HCT116 (cell line): ENCODE measurements around the gene NHLRC1. TPM values are rescaled to one million over a fixed set of nuclear protein-coding genes. Genes with fewer than 3 reads are reported as not detected.

Source experiments
- ATAC-seq: fragments of 200-7000 bp; cut with Tn5 transposase; 2 replicates; pipeline ENCODE4 v1.9.1; 2020; ENCODE audit warnings: mild to moderate bottlenecking, moderate library complexity
- BruUV-seq: library from RNA; stranded (reverse); fragments of 400-500 nt; replicated peaks from 2 replicates; lab custom pipeline; 2021; lab: Mats Ljungman, UMichigan
- CTCF ChIA-PET: fragments of 300-600 bp; sonication (Branson Sonifier 250); formaldehyde crosslinking; loops from one replicate; lab custom pipeline; 2021; ENCODE audit warnings: antibody characterized with exemption; lab: Charles Lee
- POLR2A ChIA-PET: fragments of 300-600, 350-600 bp; sonication (Branson Sonifier 250); formaldehyde crosslinking; loops from one replicate; lab custom pipeline; 2021; ENCODE audit warnings: antibody characterized with exemption; lab: Charles Lee
- RAD21 ChIA-PET, 2 experiments: fragments of 300-600 bp; sonication (Branson Sonifier 250); formaldehyde crosslinking; loops; one replicate each; lab custom pipeline; 2023; ENCODE audit warnings: low total read pairs in 2 of 2; ENCODE audit not compliant: uncharacterized antibody in 2 of 2, unreplicated experiment in 2 of 2, low non-redundant PET in 1 of 2; lab: Charles Lee
- DNase-seq: peaks from one replicate; pipeline ENCODE4 v3.0.0-alpha.2; 2010; ENCODE audit warnings: low read depth, low spot score
- H2AFZ ChIP-seq: fragments of 200-600 bp; shearing (Covaris generic), sonication (generic); 2 replicates; pipeline ENCODE4 v1.6.1; 2017; ENCODE audit warnings: low read depth, mixed run types, mixed read lengths, antibody characterized with exemption, low read length; ENCODE audit not compliant: poor library complexity, severe bottlenecking
- H3K27ac ChIP-seq: 2 replicates; pipeline ENCODE4 v1.5.1; 2012; ENCODE audit warnings: low read depth, low read length
- H3K27me3 ChIP-seq: fragments of 200-600 bp; sonication (generic); 2 replicates; pipeline ENCODE4 v1.6.1; 2016; ENCODE audit warnings: mixed run types, low read length, mixed read lengths; ENCODE audit not compliant: insufficient read depth
- H3K36me3 ChIP-seq, 2 experiments: fragments of 200-500 bp in 1 of 2; fragments of 200-600 bp in 1 of 2; sonication (Bioruptor generic) in 1 of 2; sonication (generic) in 1 of 2; 2 replicates each; pipeline versions ENCODE4 v1.5.1 to v1.6.1; 2014 to 2016; ENCODE audit warnings: low read length in 2 of 2, inconsistent platforms in 1 of 2, mixed read lengths in 1 of 2, mixed run types in 1 of 2; ENCODE audit not compliant: insufficient read depth in 2 of 2, control insufficient read depth in 1 of 2
- H3K4me1 ChIP-seq, 2 experiments: fragments of 200-600 bp in 1 of 2; sonication (generic) in 1 of 2; 2 replicates each; pipeline versions ENCODE4 v1.5.1 to v1.6.1; 2012 to 2017; ENCODE audit warnings: low read length in 2 of 2, inconsistent platforms in 1 of 2, mild to moderate bottlenecking in 1 of 2, mixed read lengths in 1 of 2, mixed run types in 1 of 2, moderate library complexity in 1 of 2; ENCODE audit not compliant: insufficient read depth in 2 of 2, control insufficient read depth in 1 of 2
- H3K4me2 ChIP-seq: fragments of 200-600 bp; sonication (generic); 2 replicates; pipeline ENCODE4 v1.6.1; 2017; ENCODE audit warnings: mixed run types, low read length, mixed read lengths
- H3K4me3 ChIP-seq, 2 experiments: fragments of 200-600 bp in 1 of 2; sonication (generic) in 1 of 2; replicated peaks in 1 of 2; 2 replicates each; pipeline ENCODE4 v1.5.1; 2011 to 2016; ENCODE audit warnings: low read length in 2 of 2, control low read depth in 1 of 2, low read depth in 1 of 2, mild to moderate bottlenecking in 1 of 2, mixed read lengths in 1 of 2, mixed run types in 1 of 2
- H3K79me2 ChIP-seq: fragments of 200-600 bp; sonication (generic); 2 replicates; pipeline ENCODE4 v1.6.1; 2017; ENCODE audit warnings: mild to moderate bottlenecking, mixed run types, low read length, moderate library complexity, mixed read lengths; ENCODE audit not compliant: insufficient read depth
- H3K9ac ChIP-seq: fragments of 200-600 bp; sonication (generic); 2 replicates; pipeline ENCODE4 v1.6.1; 2016; ENCODE audit warnings: low read length, mixed read lengths
- H3K9me2 ChIP-seq: fragments of 200-600 bp; sonication (generic), shearing (Covaris generic); 2 replicates; pipeline ENCODE4 v1.6.1; 2017; ENCODE audit warnings: mixed run types, mild to moderate bottlenecking, moderate library complexity; ENCODE audit not compliant: insufficient read depth
- H3K9me3 ChIP-seq, 2 experiments: fragments of 200-500 bp in 1 of 2; fragments of 200-600 bp in 1 of 2; sonication (Bioruptor generic) in 1 of 2; sonication (generic) in 1 of 2; 2 replicates each; pipeline ENCODE4 v1.6.1; 2014 to 2017; ENCODE audit warnings: low read length in 2 of 2, mixed read lengths in 2 of 2, inconsistent platforms in 1 of 2, low read depth in 1 of 2, mild to moderate bottlenecking in 1 of 2, mixed run types in 1 of 2, moderate library complexity in 1 of 2; ENCODE audit not compliant: control insufficient read depth in 1 of 2, insufficient read depth in 1 of 2
- H4K20me1 ChIP-seq: fragments of 200-600 bp; sonication (generic), shearing (Covaris generic); 2 replicates; pipeline ENCODE4 v1.6.1; 2017; ENCODE audit warnings: mixed run types, mild to moderate bottlenecking, moderate library complexity; ENCODE audit not compliant: insufficient read depth
- CBX3 ChIP-seq: IDR thresholded peaks from 2 replicates; pipeline ENCODE4 v1.6.1; 2012; ENCODE audit warnings: low read depth
- CEBPB ChIP-seq: IDR thresholded peaks from 2 replicates; pipeline ENCODE4 v1.6.1; 2012; ENCODE audit warnings: low read depth
- EGR1 ChIP-seq: IDR thresholded peaks from 2 replicates; pipeline ENCODE4 v1.6.1; 2012; ENCODE audit warnings: low read depth
- ELF1 ChIP-seq: IDR thresholded peaks from 2 replicates; pipeline ENCODE4 v1.6.1; 2012; ENCODE audit warnings: low read depth, borderline replicate concordance
- EZH2 ChIP-seq: fragments of 200-600 bp; sonication (generic); IDR thresholded peaks from 2 replicates; pipeline ENCODE4 v1.6.1; 2017; ENCODE audit warnings: antibody characterized with exemption, mixed run types
- EZH2phosphoT487 ChIP-seq: fragments of 200-600 bp; IDR thresholded peaks from 2 replicates; pipeline ENCODE4 v1.6.1; 2018; ENCODE audit warnings: antibody characterized with exemption, borderline replicate concordance
- FOSL1 ChIP-seq: IDR thresholded peaks from 2 replicates; pipeline ENCODE4 v1.6.1; 2012; ENCODE audit warnings: low read depth
- JUND ChIP-seq: IDR thresholded peaks from 2 replicates; pipeline ENCODE4 v1.6.1; 2012
- MAX ChIP-seq: IDR thresholded peaks from 2 replicates; pipeline ENCODE4 v1.6.1; 2012
- POLR2A ChIP-seq: IDR thresholded peaks from 2 replicates; pipeline ENCODE4 v1.7.0; 2011; ENCODE audit warnings: borderline replicate concordance; ENCODE audit not compliant: insufficient read depth, insufficient read length; ENCODE audit errors: extremely low read depth
- RAD21 ChIP-seq: IDR thresholded peaks from 2 replicates; pipeline ENCODE4 v1.6.1; 2012; ENCODE audit warnings: low read depth, mild to moderate bottlenecking
- REST ChIP-seq: IDR thresholded peaks from 2 replicates; pipeline ENCODE4 v1.6.1; 2012; ENCODE audit warnings: low read depth
- SP1 ChIP-seq: IDR thresholded peaks from 2 replicates; pipeline ENCODE4 v1.6.1; 2012; ENCODE audit warnings: low read depth
- SRF ChIP-seq: IDR thresholded peaks from 2 replicates; pipeline ENCODE4 v1.6.1; 2012; ENCODE audit warnings: low read depth
- TCF7L2 ChIP-seq: IDR thresholded peaks from 2 replicates; pipeline ENCODE4 v1.7.0; 2011; ENCODE audit warnings: borderline replicate concordance, inconsistent platforms; ENCODE audit not compliant: insufficient read depth, insufficient read length; ENCODE audit errors: extremely low read depth
- YY1 ChIP-seq: IDR thresholded peaks from 2 replicates; pipeline ENCODE4 v1.6.1; 2011; ENCODE audit warnings: low read length, low read depth, moderate library complexity, mild to moderate bottlenecking; ENCODE audit not compliant: insufficient replicate concordance; ENCODE audit errors: extremely low read depth
- ZBTB33 ChIP-seq: IDR thresholded peaks from 2 replicates; pipeline ENCODE4 v1.6.1; 2011; ENCODE audit warnings: mild to moderate bottlenecking, low read length, moderate library complexity; ENCODE audit not compliant: insufficient replicate concordance; ENCODE audit errors: extremely low read depth
- ZFX ChIP-seq: fragments of 450-650 bp; IDR thresholded peaks from 2 replicates; pipeline ENCODE4 v1.6.1; 2017
- ZNF274 ChIP-seq: fragments of 200-500 bp; sonication (Bioruptor generic); IDR thresholded peaks from 2 replicates; pipeline ENCODE4 v1.6.1; 2014; ENCODE audit warnings: mild to moderate bottlenecking, low read depth, low read length, inconsistent platforms
- intact Hi-C: fragments of 100-400 bp; cut with micrococcal nuclease; formaldehyde crosslinking; loops from 2 replicates; pipeline ENCODE4 v1.10.0; 2022
- total RNA-seq: library from RNA; stranded (reverse); gene quantifications from one replicate; pipeline ENCODE4 v1.2.1, GENCODE V29; 2021; ENCODE audit not compliant: unreplicated experiment

NHLRC1 gene
- total RNA-seq, 1 experiment from 2014 or later: not detected

GRCh38 chr6:18100296-18100695 is 22.2 kb downstream of the NHLRC1 start:
- intact Hi-C loops: no loop called here
- Histone ChIP-seq H3K27me3 (no peaks in the 10 kb centered on the region), H3K27ac (no peak overlapping the region), H3K9ac (no peak overlapping the region), H3K4me2 (no peak overlapping the region), H2AFZ (no peak overlapping the region), H4K20me1 (no peaks in the 10 kb centered on the region), H3K4me1 (no peaks in the 10 kb centered on the region), H3K9me2 (no peaks in the 10 kb centered on the region), H3K4me3 (no peak overlapping the region), H3K79me2 (no peaks in the 10 kb centered on the region), H3K36me3 (no peaks in the 10 kb centered on the region), H3K9me3 (no peaks in the 10 kb centered on the region)
- ChIA-PET POLR2A (no interaction called here), CTCF (no interaction called here), RAD21 (no interaction called here)
- ATAC-seq (no peak), DNase-seq (no peak)
- no TSS peak for BruUV-seq
- TF ChIP-seq CBX3 (no peak), YY1 (no peak), EGR1 (no peak)

GRCh38 chr6:18099511-18099910 is 23.0 kb downstream of the NHLRC1 start:
- Histone ChIP-seq H4K20me1 (no peaks in the 10 kb centered on the region), H3K9ac (no peak overlapping the region), H3K36me3 (no peaks in the 10 kb centered on the region), H3K27me3 (no peaks in the 10 kb centered on the region)
- intact Hi-C loops: no loop called here
- RAD21 ChIA-PET: no interaction called here
- TF ChIP-seq MAX (no peak), RAD21 (no peak), FOSL1 (no peak), EZH2 (no peak), SRF (no peak), ELF1 (no peak), JUND (no peak), ZBTB33 (no peak), REST (no peak), POLR2A (no peak), ZNF274 (no peak), SP1 (no peak), TCF7L2 (no peak), CEBPB (no peak), ZFX (no peak), EZH2phosphoT487 (no peak)
- TF ChIP-seq, all 23 proteins: peak for 0
- DNase-seq (no peak), ATAC-seq (no peak)
- H3K79me2 ChIP-seq: no peaks in the 10 kb centered on the region
- no peak overlapping the region for H3K27ac ChIP-seq
- no peaks in the 10 kb centered on the region for H3K9me2 ChIP-seq
- H3K4me3 ChIP-seq: no peak overlapping the region
- ChIA-PET POLR2A (no interaction called here), CTCF (no interaction called here)
- H2AFZ ChIP-seq: no peak overlapping the region
- no peaks in the 10 kb centered on the region for H3K4me1 ChIP-seq
- H3K9me3 ChIP-seq: no peaks in the 10 kb centered on the region
- BruUV-seq: no TSS peak
- H3K4me2 ChIP-seq: no peak overlapping the region
